Glutamatergic neuron (in vitro differentiated cells): Measurements from ENCODE around the gene OPTC. TPM values are rescaled to one million over a fixed set of nuclear protein-coding genes. Genes with fewer than 3 reads are reported as not detected.

Experiments
- DNase-seq: peaks from one replicate; pipeline ENCODE4 v3.0.0; 2022
- H3K27ac Mint-ChIP-seq: one replicate; pipeline ENCODE4 v1.8.0; 2020; ENCODE audit warnings: mild to moderate bottlenecking, mixed read lengths, inconsistent platforms; ENCODE audit not compliant: unreplicated experiment
- H3K27me3 Mint-ChIP-seq: one replicate; pipeline ENCODE4 v1.8.0; 2020; ENCODE audit warnings: mild to moderate bottlenecking, moderate library complexity, mixed read lengths, inconsistent platforms; ENCODE audit not compliant: unreplicated experiment
- H3K36me3 Mint-ChIP-seq: one replicate; pipeline ENCODE4 v1.8.0; 2020; ENCODE audit warnings: mild to moderate bottlenecking, mixed read lengths, inconsistent platforms; ENCODE audit not compliant: unreplicated experiment
- H3K4me1 Mint-ChIP-seq: one replicate; pipeline ENCODE4 v1.8.0; 2020; ENCODE audit warnings: mild to moderate bottlenecking, low read depth, mixed read lengths, inconsistent platforms; ENCODE audit not compliant: unreplicated experiment
- H3K4me3 Mint-ChIP-seq: one replicate; pipeline ENCODE4 v1.8.0; 2020; ENCODE audit warnings: mild to moderate bottlenecking, mixed read lengths, inconsistent platforms; ENCODE audit not compliant: unreplicated experiment
- H3K9me3 Mint-ChIP-seq: one replicate; pipeline ENCODE4 v1.8.0; 2020; ENCODE audit warnings: mild to moderate bottlenecking, moderate library complexity, mixed read lengths, inconsistent platforms; ENCODE audit not compliant: unreplicated experiment
- CTCF ChIP-seq: fragments of 200-600 bp; sonication (generic); IDR thresholded peaks from one replicate; pipeline ENCODE4 v1.5.0; 2021; ENCODE audit not compliant: partially characterized antibody, unreplicated experiment
- total RNA-seq: library from RNA; stranded (reverse); fragmentation: NEBNext Ultra II Directional; extraction: Animal tissue kit (Norgen Biotek cat#: 25700); gene quantifications from one replicate; pipeline ENCODE4 v1.2.1, GENCODE V29; 2021; ENCODE audit not compliant: unreplicated experiment

Gene OPTC
- total RNA-seq, 1 donor from 2014 or later, result not detected

- no peak for DNase-seq
- no peak for TF ChIP-seq CTCF
- peaks cover 1% of the 10 kb centered on the region for H3K27me3 Mint-ChIP-seq
- H3K4me3 Mint-ChIP-seq, result no peak overlapping the region
- H3K36me3 Mint-ChIP-seq, result no peaks in the 10 kb centered on the region
- H3K9me3 Mint-ChIP-seq, result peaks cover 4% of the 10 kb centered on the region
- peaks cover 23% of the 10 kb centered on the region for H3K4me1 Mint-ChIP-seq
- H3K27ac Mint-ChIP-seq, result no peak overlapping the region
These were observed 1.2 kb upstream of the OPTC start for GRCh38 chr1:203492748-203493130.

- Mint-ChIP-seq H3K36me3 (no peaks in the 10 kb centered on the region), H3K4me3 (no peak overlapping the region), H3K27me3 (peaks cover 2% of the 10 kb centered on the region), H3K27ac (no peak overlapping the region), H3K4me1 (peaks cover 16% of the 10 kb centered on the region), H3K9me3 (no peaks in the 10 kb centered on the region)
- no peak for DNase-seq
- TF ChIP-seq CTCF, result no peak
These were observed 1.9 kb downstream of the OPTC start for GRCh38 chr1:203495845-203496244.

- Mint-ChIP-seq H3K9me3 (peaks cover 2% of the 10 kb centered on the region), H3K36me3 (no peaks in the 10 kb centered on the region), H3K27ac (no peak overlapping the region), H3K4me1 (peaks cover 4% of the 10 kb centered on the region), H3K27me3 (peaks cover 3% of the 10 kb centered on the region), H3K4me3 (no peak overlapping the region)
- TF ChIP-seq CTCF, result no peak
- DNase-seq, result no peak
These were observed 3.4 kb downstream of the OPTC start for GRCh38 chr1:203497269-203497777.

GRCh38 chr1:203499643-203500278, 5.8 kb downstream of the OPTC start:
- Mint-ChIP-seq H3K9me3 (peaks cover 2% of the 10 kb centered on the region), H3K4me1 (peaks cover 1% of the 10 kb centered on the region), H3K4me3 (no peak overlapping the region), H3K27ac (no peak overlapping the region), H3K36me3 (no peaks in the 10 kb centered on the region), H3K27me3 (peaks cover 11% of the 10 kb centered on the region)
- TF ChIP-seq CTCF, result no peak
- DNase-seq, result no peak

GRCh38 chr1:203500279-203500678, 6.3 kb downstream of the OPTC start:
- peaks cover 12% of the 10 kb centered on the region for H3K27me3 Mint-ChIP-seq
- H3K4me1 Mint-ChIP-seq, result peaks cover 4% of the 10 kb centered on the region
- no peaks in the 10 kb centered on the region for H3K36me3 Mint-ChIP-seq
- H3K4me3 Mint-ChIP-seq, result no peak overlapping the region
- H3K9me3 Mint-ChIP-seq, result peaks cover 2% of the 10 kb centered on the region
- no peak for TF ChIP-seq CTCF
- no peak for DNase-seq
- H3K27ac Mint-ChIP-seq, result no peak overlapping the region
